Spleen (tissue), 7 donors: ENCODE measurements around the gene ZNF462.

ENCODE experiments used
- POLR2AphosphoS5 ChIP-seq, 3 donors: sonication (generic); formaldehyde crosslinking; IDR thresholded peaks; one replicate each; pipeline ENCODE4 v1.5.1; 2017; ENCODE audit warnings: antibody characterized with exemption in 3 of 3
- TF ChIP-seq, protein P1 (sequence below), 11 experiments: fragments of 200-600 bp in 7 of 11; fragments of 450-650 bp in 4 of 11; sonication (generic) in 4 of 11; IDR thresholded peaks in 8 of 11; conservative IDR thresholded peaks in 3 of 11; 1 replicate in 7 of 11; 2 replicates in 4 of 11; pipeline versions ENCODE4 v1.4.0 to v1.8.0; 2016 to 2021; ENCODE audit warnings: antibody characterized with exemption in 11 of 11, inconsistent platforms in 4 of 11, mild to moderate bottlenecking in 1 of 11
- donor health status: DM: no; HTN: no; CAD: no; lungs with moderate emphysema.
- donor health status: DM: no; HTN: no; CAD: no.
- donor health status: DM: no; HTN: no; CAD: no.

DNA sequence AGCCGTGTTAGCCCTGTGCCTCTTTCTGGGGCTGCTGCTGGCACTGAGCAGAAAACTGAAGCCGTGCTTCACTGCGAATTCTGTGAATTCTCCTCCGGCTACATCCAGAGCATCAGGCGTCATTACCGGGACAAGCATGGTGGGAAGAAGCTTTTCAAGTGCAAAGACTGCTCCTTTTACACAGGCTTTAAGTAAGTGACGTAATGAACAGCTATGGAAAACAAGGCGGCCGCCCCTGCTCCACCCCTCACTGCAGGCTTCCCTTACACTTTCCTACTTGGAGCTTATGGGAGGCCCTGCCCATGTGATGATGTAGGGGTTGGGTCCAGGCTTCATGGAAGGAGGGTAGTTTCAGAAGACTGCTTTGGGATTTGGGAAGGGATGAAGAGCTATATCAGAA is 109.1 kb downstream of the ZNF462 start:
- TF ChIP-seq POLR2AphosphoS5 (IDR thresholded peaks at IDR 0.05): no peak
- TF ChIP-seq, protein P1, sequence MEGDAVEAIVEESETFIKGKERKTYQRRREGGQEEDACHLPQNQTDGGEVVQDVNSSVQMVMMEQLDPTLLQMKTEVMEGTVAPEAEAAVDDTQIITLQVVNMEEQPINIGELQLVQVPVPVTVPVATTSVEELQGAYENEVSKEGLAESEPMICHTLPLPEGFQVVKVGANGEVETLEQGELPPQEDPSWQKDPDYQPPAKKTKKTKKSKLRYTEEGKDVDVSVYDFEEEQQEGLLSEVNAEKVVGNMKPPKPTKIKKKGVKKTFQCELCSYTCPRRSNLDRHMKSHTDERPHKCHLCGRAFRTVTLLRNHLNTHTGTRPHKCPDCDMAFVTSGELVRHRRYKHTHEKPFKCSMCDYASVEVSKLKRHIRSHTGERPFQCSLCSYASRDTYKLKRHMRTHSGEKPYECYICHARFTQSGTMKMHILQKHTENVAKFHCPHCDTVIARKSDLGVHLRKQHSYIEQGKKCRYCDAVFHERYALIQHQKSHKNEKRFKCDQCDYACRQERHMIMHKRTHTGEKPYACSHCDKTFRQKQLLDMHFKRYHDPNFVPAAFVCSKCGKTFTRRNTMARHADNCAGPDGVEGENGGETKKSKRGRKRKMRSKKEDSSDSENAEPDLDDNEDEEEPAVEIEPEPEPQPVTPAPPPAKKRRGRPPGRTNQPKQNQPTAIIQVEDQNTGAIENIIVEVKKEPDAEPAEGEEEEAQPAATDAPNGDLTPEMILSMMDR (IDR thresholded peaks at IDR 0.05 in 8 of 11, conservative IDR thresholded peaks at IDR 0.05 in 3 of 11): no peak
